IMR-90 (cell line): Measurements from ENCODE around the gene CALN1. TPM values are rescaled to one million over a fixed set of nuclear protein-coding genes. Genes with fewer than 3 reads are reported as not detected.

Experiments
- ATAC-seq: fragments of 200-7000 bp; cut with Tn5 transposase; 2 replicates; pipeline ENCODE4 v1.9.1; 2020; ENCODE audit warnings: low read depth, mild to moderate bottlenecking, moderate library complexity
- BruUV-seq: library from RNA; stranded (reverse); fragments of 400-500 nt; replicated peaks from 2 replicates; lab custom pipeline; 2021; lab: Mats Ljungman, UMichigan
- CTCF ChIA-PET: fragments of 300-600 bp; formaldehyde crosslinking; extraction: SDS; loops from one replicate; lab custom pipeline; 2021; ENCODE audit warnings: antibody characterized with exemption; lab: Yijun Ruan, JAX
- POLR2A ChIA-PET: fragments of 300-600 bp; sonication (Branson Sonifier 250); formaldehyde crosslinking; loops from one replicate; lab custom pipeline; 2022; ENCODE audit warnings: antibody characterized with exemption; ENCODE audit not compliant: unreplicated experiment; lab: Charles Lee
- DNase-seq: peaks from one replicate; pipeline ENCODE4 v3.0.0; 2013
- H2AFZ ChIP-seq: replicated peaks from 2 replicates; pipeline ENCODE3; 2013; ENCODE audit warnings: low read length, mild to moderate bottlenecking; ENCODE audit not compliant: poor library complexity
- H2AK5ac ChIP-seq: 2 replicates; pipeline ENCODE4 v1.6.1; 2013; ENCODE audit warnings: low read depth, low read length, inconsistent platforms
- H2AK9ac ChIP-seq: replicated peaks from 2 replicates; pipeline ENCODE3; 2013; ENCODE audit warnings: mild to moderate bottlenecking, low read depth, low read length, moderate library complexity; ENCODE audit not compliant: poor library complexity
- H2BK120ac ChIP-seq: 2 replicates; pipeline ENCODE4 v1.6.1; 2013; ENCODE audit warnings: low read depth, low read length, inconsistent platforms
- H2BK15ac ChIP-seq: 3 replicates; pipeline ENCODE4 v1.6.1; 2013; ENCODE audit warnings: low read depth, low read length, inconsistent platforms
- H2BK20ac ChIP-seq: 2 replicates; pipeline ENCODE4 v1.6.1; 2013; ENCODE audit warnings: low read depth, mild to moderate bottlenecking, inconsistent platforms, low read length, moderate library complexity
- H2BK5ac ChIP-seq: 2 replicates; pipeline ENCODE4 v1.6.1; 2013; ENCODE audit warnings: mild to moderate bottlenecking, low read depth, low read length, inconsistent platforms; ENCODE audit not compliant: poor library complexity, severe bottlenecking
- H3K14ac ChIP-seq: replicated peaks from 2 replicates; pipeline ENCODE4 v1.6.1; 2013; ENCODE audit warnings: low read depth, low read length, inconsistent platforms
- H3K18ac ChIP-seq: 2 replicates; pipeline ENCODE4 v1.6.1; 2013; ENCODE audit warnings: low read depth, low read length, control low read depth
- H3K23ac ChIP-seq: 2 replicates; pipeline ENCODE4 v1.6.1; 2013; ENCODE audit warnings: low read depth, low read length, inconsistent platforms
- H3K27ac ChIP-seq: 2 replicates; pipeline ENCODE4 v1.5.1; 2013; ENCODE audit warnings: mild to moderate bottlenecking, control low read depth, low read length; ENCODE audit not compliant: insufficient read depth
- H3K27me3 ChIP-seq: 2 replicates; pipeline ENCODE4 v1.6.1; 2013; ENCODE audit warnings: low read length; ENCODE audit not compliant: control insufficient read depth, insufficient read depth
- H3K36me3 ChIP-seq: 2 replicates; pipeline ENCODE4 v1.6.1; 2013; ENCODE audit warnings: low read length, mixed read lengths; ENCODE audit not compliant: control insufficient read depth, insufficient read depth
- H3K4ac ChIP-seq: 2 replicates; pipeline ENCODE4 v1.6.1; 2013; ENCODE audit warnings: low read depth, low read length, inconsistent platforms
- H3K4me1 ChIP-seq: 2 replicates; pipeline ENCODE4 v1.6.1; 2013; ENCODE audit warnings: low read length, mixed read lengths; ENCODE audit not compliant: control insufficient read depth, insufficient read depth
- H3K4me2 ChIP-seq: 2 replicates; pipeline ENCODE4 v1.6.1; 2013; ENCODE audit warnings: low read depth, mild to moderate bottlenecking, control low read depth, low read length, moderate library complexity
- H3K4me3 ChIP-seq: 2 replicates; pipeline ENCODE4 v1.5.1; 2013; ENCODE audit warnings: low read depth, mild to moderate bottlenecking, control low read depth, low read length, moderate library complexity; ENCODE audit not compliant: insufficient read depth
- H3K56ac ChIP-seq: 2 replicates; pipeline ENCODE4 v1.6.1; 2013; ENCODE audit warnings: low read length, inconsistent platforms; ENCODE audit not compliant: insufficient read depth; ENCODE audit errors: extremely low read depth
- H3K79me1 ChIP-seq, 2 experiments: 2 replicates each; pipeline ENCODE4 v1.6.1; 2013; ENCODE audit warnings: low read length in 2 of 2, inconsistent platforms in 1 of 2, low read depth in 1 of 2
- H3K9ac ChIP-seq: 2 replicates; pipeline ENCODE4 v1.6.1; 2013; ENCODE audit warnings: low read depth, low read length, control low read depth
- H3K9me1 ChIP-seq: 2 replicates; pipeline ENCODE4 v1.6.1; 2013; ENCODE audit warnings: low read length, inconsistent platforms; ENCODE audit not compliant: insufficient read depth
- H3K9me3 ChIP-seq: 2 replicates; pipeline ENCODE4 v1.6.1; 2013; ENCODE audit warnings: low read length; ENCODE audit not compliant: control insufficient read depth, insufficient read depth
- H4K20me1 ChIP-seq: 2 replicates; pipeline ENCODE4 v1.6.1; 2013; ENCODE audit warnings: low read length, inconsistent platforms; ENCODE audit not compliant: insufficient read depth
- H4K5ac ChIP-seq: 2 replicates; pipeline ENCODE4 v1.6.1; 2013; ENCODE audit warnings: mild to moderate bottlenecking, low read depth, low read length, control low read depth
- H4K8ac ChIP-seq, 2 experiments: 2 replicates each; pipeline ENCODE4 v1.6.1; 2013; ENCODE audit warnings: low read depth in 2 of 2, low read length in 2 of 2, control low read depth in 1 of 2, inconsistent platforms in 1 of 2
- H4K91ac ChIP-seq: 2 replicates; pipeline ENCODE4 v1.6.1; 2013; ENCODE audit warnings: low read depth, low read length, inconsistent platforms; ENCODE audit not compliant: insufficient read depth
- BHLHE40 ChIP-seq: fragments of 150-350 bp; IDR thresholded peaks from 2 replicates; pipeline ENCODE4 v1.6.1; 2016; ENCODE audit warnings: mild to moderate bottlenecking, low read depth, low read length
- CEBPB ChIP-seq: IDR thresholded peaks from 2 replicates; pipeline ENCODE4 v1.6.1; 2012; ENCODE audit warnings: low read depth, low read length, improper control_type of control experiment
- RFX5 ChIP-seq: IDR thresholded peaks from 2 replicates; pipeline ENCODE4 v1.8.0; 2012; ENCODE audit warnings: low read depth, mild to moderate bottlenecking, low read length, moderate library complexity
- WGBS, 2 experiments: methylation state at CpG; one replicate each; pipeline versions ENCODE4 v1.1.5 to v1.1.7; 2013; ENCODE audit warnings: missing lambda C conversion rate in 2 of 2; ENCODE audit not compliant: insufficient read length in 1 of 2; ENCODE audit errors: extremely low coverage in 2 of 2; 5-methylcytosine and 5-hydroxymethylcytosine counted together
- dilution Hi-C: fragments of 300-500 bp; cut with HindIII; formaldehyde crosslinking; loops from one replicate; pipeline ENCODE4 v1.14.3; 2018; ENCODE audit warnings: low sequenced_read_pairs; ENCODE audit not compliant: unreplicated experiment
- in situ Hi-C: fragments of 300-500 bp; cut with MboI; formaldehyde crosslinking; loops from 3 replicates; pipeline ENCODE4 v1.14.3; 2019; ENCODE audit warnings: low sequenced_read_pairs, inconsistent platforms, mixed read lengths
- intact Hi-C: fragments of 100-400 bp; cut with micrococcal nuclease; formaldehyde crosslinking; loops from 2 replicates; pipeline ENCODE4 v1.10.0; 2022
- polyA plus RNA-seq, 3 experiments: library from polyadenylated mRNA; depleted of rRNA; stranded (reverse); fragments of >200 nt; gene quantifications; 2 replicates each; pipeline ENCODE4 v1.2.3, GENCODE V29; 2012; ENCODE audit warnings: low replicate concordance in 1 of 3
- total RNA-seq: library from RNA; depleted of rRNA; stranded (reverse); fragments of >200 nt; gene quantifications from 2 replicates; pipeline ENCODE4 v1.2.3, GENCODE V29; 2012
- TF ChIP-seq, protein P1 (sequence below): fragments of 150-350 bp; IDR thresholded peaks from 2 replicates; pipeline ENCODE4 v1.6.1; 2016; ENCODE audit warnings: low read depth, mild to moderate bottlenecking, low read length, moderate library complexity, borderline replicate concordance

Gene CALN1
- total and polyA plus RNA-seq, 2 of the 4 experiments (the other 2 are of a cell fraction), result not detected

DNA sequence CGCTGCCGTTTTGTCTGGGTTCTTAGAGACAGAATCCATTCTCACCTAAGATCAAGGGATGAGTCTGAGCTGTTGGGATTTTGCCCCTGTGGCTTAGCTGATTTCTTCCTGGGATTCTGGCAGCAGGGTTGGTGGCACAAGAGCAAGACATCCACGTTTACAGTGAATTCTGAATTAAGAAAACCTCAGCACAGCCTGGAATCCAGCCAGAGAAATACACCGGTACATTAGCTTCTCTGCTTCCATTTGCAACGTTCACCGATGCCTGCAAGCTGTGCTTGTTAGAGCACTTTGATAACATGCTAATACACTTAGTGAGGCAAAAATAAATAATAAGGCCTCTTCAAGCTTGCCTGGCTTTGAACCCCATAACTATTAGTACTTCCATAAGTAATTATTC is 569.8 kb downstream of the CALN1 start:
- BruUV-seq, result no TSS peak
- TF ChIP-seq, protein P1, sequence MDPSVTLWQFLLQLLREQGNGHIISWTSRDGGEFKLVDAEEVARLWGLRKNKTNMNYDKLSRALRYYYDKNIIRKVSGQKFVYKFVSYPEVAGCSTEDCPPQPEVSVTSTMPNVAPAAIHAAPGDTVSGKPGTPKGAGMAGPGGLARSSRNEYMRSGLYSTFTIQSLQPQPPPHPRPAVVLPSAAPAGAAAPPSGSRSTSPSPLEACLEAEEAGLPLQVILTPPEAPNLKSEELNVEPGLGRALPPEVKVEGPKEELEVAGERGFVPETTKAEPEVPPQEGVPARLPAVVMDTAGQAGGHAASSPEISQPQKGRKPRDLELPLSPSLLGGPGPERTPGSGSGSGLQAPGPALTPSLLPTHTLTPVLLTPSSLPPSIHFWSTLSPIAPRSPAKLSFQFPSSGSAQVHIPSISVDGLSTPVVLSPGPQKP, result no peak
- TF ChIP-seq CEBPB (no peak), RFX5 (no peak), BHLHE40 (no peak)
- intact Hi-C loops, result no loop called here
- H2AK9ac ChIP-seq, result no peak overlapping the region
- no peaks in the 10 kb centered on the region for H4K20me1 ChIP-seq
- H3K9me1 ChIP-seq, result no peaks in the 10 kb centered on the region
- H3K14ac ChIP-seq, result no peak overlapping the region
- no peak overlapping the region for H3K9ac ChIP-seq
- H3K18ac ChIP-seq, result no peak overlapping the region
- H3K27me3 ChIP-seq, result no peaks in the 10 kb centered on the region
- H2BK20ac ChIP-seq, result no peak overlapping the region
- no peak overlapping the region for H2AK5ac ChIP-seq
- DNase-seq, result no peak
- no peak for ATAC-seq
- no peak overlapping the region for H4K91ac ChIP-seq
- no peak overlapping the region for H4K8ac ChIP-seq
- no peak overlapping the region for H3K4ac ChIP-seq
- H3K27ac ChIP-seq, result no peak overlapping the region
- WGBS, 2 experiments, result no CpG with 5 or more reads among the region's 6 CpGs
- no peak overlapping the region for H2BK5ac ChIP-seq
- POLR2A ChIA-PET, result no interaction called here
- peaks cover 16% of the 10 kb centered on the region; the same call in 1 of the 2 replicates for H3K9me3 ChIP-seq
- no peak overlapping the region for H3K4me2 ChIP-seq
- H3K79me1 ChIP-seq, result no peaks in the 10 kb centered on the region
- no peak overlapping the region for H2BK120ac ChIP-seq
- no peaks in the 10 kb centered on the region for H3K36me3 ChIP-seq
- in situ Hi-C loops, result no loop called here
- H3K4me3 ChIP-seq, result no peak overlapping the region
- dilution Hi-C loops, result no loop called here
- no peaks in the 10 kb centered on the region for H3K4me1 ChIP-seq
- no peak overlapping the region for H2BK15ac ChIP-seq
- no peak overlapping the region for H3K23ac ChIP-seq
- no peak overlapping the region for H3K56ac ChIP-seq
- CTCF ChIA-PET, result no interaction called here
- no peak overlapping the region for H2AFZ ChIP-seq
- H4K5ac ChIP-seq, result no peak overlapping the region
